GM12878 (cell line): ENCODE measurements around the gene KRT6C. TPM values are rescaled to one million over a fixed set of nuclear protein-coding genes. Genes with fewer than 3 reads are reported as not detected.

ENCODE experiments used
- ATAC-seq: fragments of 200-7000 bp; cut with Tn5 transposase; 3 replicates; pipeline ENCODE4 v1.9.1; 2020; ENCODE audit warnings: mild to moderate bottlenecking, moderate library complexity
- BruUV-seq: library from RNA; stranded (reverse); fragments of 400-500 nt; replicated peaks from 2 replicates; lab custom pipeline; 2021; lab: Mats Ljungman, UMichigan
- CTCF ChIA-PET: fragments of 300-600 bp; sonication (Branson Sonifier 250); formaldehyde crosslinking; extraction: SDS; loops from one replicate; lab custom pipeline; 2021; ENCODE audit warnings: inconsistent platforms; lab: Yijun Ruan, JAX
- POLR2A ChIA-PET: fragments of 350-600 bp; formaldehyde crosslinking; extraction: SDS; loops from one replicate; lab custom pipeline; 2021; ENCODE audit warnings: inconsistent platforms; lab: Charles Lee
- RAD21 ChIA-PET: fragments of 300-600 bp; sonication (Branson Sonifier 250); formaldehyde crosslinking; loops from one replicate; lab custom pipeline; 2023; ENCODE audit warnings: antibody characterized with exemption; ENCODE audit not compliant: unreplicated experiment; lab: Charles Lee
- SMC1A ChIA-PET: fragments of 300-600 bp; sonication (Branson Sonifier 250); formaldehyde crosslinking; loops from one replicate; lab custom pipeline; 2023; ENCODE audit not compliant: unreplicated experiment, uncharacterized antibody; lab: Charles Lee
- DNase-seq: peaks from one replicate; pipeline ENCODE4 v3.0.0-alpha.2; 2011; ENCODE audit warnings: low read depth, low spot score
- FAIRE-seq: peaks from 3 replicates; lab custom pipeline; 2011; peaks lifted over from hg19 to GRCh38; lab: Jason Lieb, UNC
- H2AFZ ChIP-seq: 2 replicates; pipeline ENCODE4 v1.6.0; 2011; ENCODE audit warnings: low read depth, low read length, control low read depth; ENCODE audit not compliant: control insufficient read depth
- H3K27ac ChIP-seq: 2 replicates; pipeline ENCODE4 v1.5.1; 2011; ENCODE audit warnings: control low read depth; ENCODE audit not compliant: control insufficient read depth, insufficient read depth
- H3K27me3 ChIP-seq, 2 experiments: replicated peaks in 1 of 2; 2 replicates each; pipeline versions ENCODE4 v1.6.0 to v1.6.1; 2011; ENCODE audit warnings: low read length in 1 of 2; ENCODE audit not compliant: control insufficient read depth in 2 of 2, insufficient read depth in 2 of 2
- H3K36me3 ChIP-seq, 2 experiments: 2 replicates each; pipeline ENCODE4 v1.5.1; 2011; ENCODE audit warnings: low read length in 1 of 2; ENCODE audit not compliant: control insufficient read depth in 2 of 2, insufficient read depth in 2 of 2
- H3K4me1 ChIP-seq: 2 replicates; pipeline ENCODE4 v1.6.1; 2011; ENCODE audit warnings: mild to moderate bottlenecking, low read length, moderate library complexity, mixed read lengths; ENCODE audit not compliant: control insufficient read depth, insufficient read depth
- H3K4me2 ChIP-seq: 2 replicates; pipeline ENCODE4 v1.6.0; 2011; ENCODE audit warnings: control low read depth; ENCODE audit not compliant: control insufficient read depth, insufficient read depth
- H3K4me3 ChIP-seq: fragments of 200-600 bp; sonication (generic); 2 replicates; pipeline ENCODE4 v1.5.1; 2016
- H3K79me2 ChIP-seq: 2 replicates; pipeline ENCODE4 v1.6.0; 2011; ENCODE audit warnings: low read length; ENCODE audit not compliant: control insufficient read depth, insufficient read depth
- H3K9ac ChIP-seq: 2 replicates; pipeline ENCODE4 v1.8.0; 2011; ENCODE audit warnings: low read length, control low read depth, mixed read lengths; ENCODE audit not compliant: control insufficient read depth, insufficient read depth
- H3K9me3 ChIP-seq: replicated peaks from 3 replicates; pipeline ENCODE4 v1.5.1; 2011; ENCODE audit warnings: mild to moderate bottlenecking, low read length; ENCODE audit not compliant: control insufficient read depth, insufficient read depth
- H4K20me1 ChIP-seq: 2 replicates; pipeline ENCODE4 v1.6.0; 2011; ENCODE audit not compliant: control insufficient read depth, insufficient read depth
- BCL11A ChIP-seq: IDR thresholded peaks from 2 replicates; pipeline ENCODE4 v1.6.1; 2011; ENCODE audit warnings: low read depth, low read length
- CHD2 ChIP-seq: IDR thresholded peaks from 2 replicates; pipeline ENCODE4 v1.6.1; 2011; ENCODE audit warnings: low read depth, low read length, improper control_type of control experiment, borderline replicate concordance
- EGR1 ChIP-seq, 2 experiments: IDR thresholded peaks; 1 replicate in 1 of 2; 2 replicates in 1 of 2; pipeline ENCODE4 v1.6.1; 2011 to 2012; ENCODE audit warnings: low read depth in 2 of 2, low read length in 2 of 2, borderline replicate concordance in 1 of 2, mild to moderate bottlenecking in 1 of 2, moderate library complexity in 1 of 2
- EP300 ChIP-seq, 2 experiments: fragments of 150-350 bp in 1 of 2; IDR thresholded peaks; 2 replicates each; pipeline ENCODE4 v1.6.1; 2011 to 2012; ENCODE audit warnings: low read depth in 2 of 2, low read length in 2 of 2, borderline replicate concordance in 1 of 2, improper control_type of control experiment in 1 of 2, inconsistent platforms in 1 of 2; ENCODE audit not compliant: control insufficient read depth in 1 of 2
- ESRRA ChIP-seq: IDR thresholded peaks from 2 replicates; pipeline ENCODE4 v1.6.1; 2012; ENCODE audit warnings: mild to moderate bottlenecking, low read length, improper control_type of control experiment
- FOXM1 ChIP-seq: IDR thresholded peaks from 2 replicates; pipeline ENCODE4 v1.6.1; 2012; ENCODE audit warnings: low read depth, mild to moderate bottlenecking, inconsistent platforms, low read length, moderate library complexity
- HCFC1 ChIP-seq: fragments of 150-350 bp; IDR thresholded peaks from 2 replicates; pipeline ENCODE4 v1.6.1; 2014; ENCODE audit warnings: low read length
- SIN3A ChIP-seq: IDR thresholded peaks from 2 replicates; pipeline ENCODE4 v1.6.1; 2012; ENCODE audit warnings: low read depth, low read length, improper control_type of control experiment
- SREBF1 ChIP-seq: IDR thresholded peaks from 2 replicates; pipeline ENCODE4 v1.6.1; 2012; ENCODE audit warnings: mild to moderate bottlenecking, low read length
- ZNF217 ChIP-seq: fragments of 450-650 bp; IDR thresholded peaks from 2 replicates; pipeline ENCODE4 v1.6.1; 2017; ENCODE audit warnings: antibody characterized with exemption, mild to moderate bottlenecking
- WGBS: methylation state at CpG from one replicate; pipeline ENCODE4 v1.1.6; 2016; ENCODE audit warnings: low lambda C conversion rate; ENCODE audit not compliant: insufficient replicate concordance, insufficient coverage; ENCODE audit errors: missing lambda C conversion rate; 5-methylcytosine and 5-hydroxymethylcytosine counted together
- in situ Hi-C: fragments of 300-500 bp; cut with MboI; formaldehyde crosslinking; loops from 9 replicates; pipeline ENCODE4 v1.14.3; 2018; ENCODE audit warnings: mixed read lengths
- intact Hi-C: fragments of 100-400 bp; cut with micrococcal nuclease; formaldehyde crosslinking; loops from one replicate; pipeline ENCODE4 v1.14.2; 2022; ENCODE audit not compliant: unreplicated experiment
- polyA plus RNA-seq, 11 experiments: library from polyadenylated mRNA; depleted of rRNA in 4 of 11; unstranded in 6 of 11; stranded (reverse) in 5 of 11; fragments of >200 nt; fragmentation: Nextera tagmentation in 4 of 11; fragmentation: Illumina TruSeq in 1 of 11; extraction: Ambion mirVana in 4 of 11; extraction: Trizol in 1 of 11; gene quantifications; 1 replicate in 1 of 11; 2 replicates in 10 of 11; pipeline versions ENCODE4 v1.2.1 to v1.2.3, GENCODE V29; 2011 to 2016; ENCODE audit warnings: inconsistent platforms in 2 of 11, missing spikeins in 2 of 11, low read depth in 1 of 11
- total RNA-seq, 4 experiments: library from RNA; depleted of rRNA in 3 of 4; stranded (reverse); fragments of >200 nt in 3 of 4; fragmentation: Illumina TruSeq in 1 of 4; extraction: Trizol in 1 of 4; gene quantifications; 2 replicates each; pipeline versions ENCODE4 v1.2.1 to v1.2.3, GENCODE V29; 2013 to 2021
- TF ChIP-seq, protein P1 (sequence below): fragments of 450-650 bp; IDR thresholded peaks from 2 replicates; pipeline ENCODE4 v1.6.1; 2014; ENCODE audit warnings: mild to moderate bottlenecking
- TF ChIP-seq, protein P2 (sequence below): fragments of 450-650 bp; formaldehyde crosslinking; IDR thresholded peaks from 2 replicates; pipeline ENCODE4 v1.4.0; 2022; ENCODE audit warnings: mild to moderate bottlenecking, moderate library complexity
- TF ChIP-seq, protein P3 (sequence below): fragments of 150-350 bp; IDR thresholded peaks from 2 replicates; pipeline ENCODE4 v1.6.1; 2014; ENCODE audit warnings: mild to moderate bottlenecking, low read depth, low read length
- TF ChIP-seq, protein P4 (sequence below): fragments of 450-650 bp; IDR thresholded peaks from 2 replicates; pipeline ENCODE4 v1.6.1; 2016; ENCODE audit warnings: mild to moderate bottlenecking
- TF ChIP-seq, protein P5 (sequence below): fragments of 450-650 bp; IDR thresholded peaks from 2 replicates; pipeline ENCODE4 v1.6.1; 2016; ENCODE audit warnings: mild to moderate bottlenecking

Gene KRT6C
- total and polyA plus RNA-seq, 10 of the 15 experiments (the other 5 are each of a cell fraction or from before 2014, with no cell fraction given), result not detected

DNA sequence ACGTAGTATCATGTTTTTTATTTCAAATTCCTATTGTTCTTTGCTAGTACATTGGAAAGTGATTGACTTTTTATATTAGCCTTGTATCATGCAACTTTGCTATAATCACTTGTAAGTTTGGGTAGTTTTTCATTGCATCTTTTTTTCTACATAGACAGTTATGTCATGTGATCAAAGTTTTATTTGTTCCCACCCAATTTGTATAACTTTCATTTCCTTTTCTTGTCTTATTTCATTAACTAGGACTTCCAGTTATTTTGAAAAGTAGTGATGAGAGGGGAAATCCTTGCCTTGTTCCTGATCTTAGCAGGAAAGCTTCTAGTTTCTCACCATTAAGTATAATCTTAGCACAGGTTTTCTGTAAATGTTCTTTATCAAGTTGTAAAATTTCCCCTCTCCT, 29.3 kb upstream of the KRT6C start:
- CTCF ChIA-PET, result interaction anchor here (1.1 kb wide), 1 partner anchor 141 kb away, joined by 3 read pairs; no protein-coding TSS in a partner anchor
- DNase-seq, result no peak
- Histone ChIP-seq H3K36me3 (no peaks in the 10 kb centered on the region), H3K9me3 (no peaks in the 10 kb centered on the region), H3K9ac (no peak overlapping the region), H3K4me2 (no peak overlapping the region), H3K27ac (no peak overlapping the region), H4K20me1 (no peaks in the 10 kb centered on the region), H3K4me3 (no peak overlapping the region), H2AFZ (no peak overlapping the region), H3K79me2 (no peaks in the 10 kb centered on the region), H3K27me3 (peaks cover 0 to 4% of the 10 kb centered on the region in 2 experiments; a peak in 2 of 4 replicates), H3K4me1 (no peaks in the 10 kb centered on the region)
- in situ Hi-C loops (no loop called here), intact Hi-C loops (loop anchor here (10.0 kb wide), 1 partner anchor 128 kb away; no protein-coding TSS in a partner anchor)
- POLR2A ChIA-PET, result interaction anchor here (0.7 kb wide), 1 partner anchor 9 kb away, joined by 3 read pairs; no protein-coding TSS in a partner anchor
- RAD21 ChIA-PET, result no interaction called here
- FAIRE-seq, result no peak
- SMC1A ChIA-PET, result interaction anchor here (1.1 kb wide), 1 partner anchor 9 kb away, joined by 3 read pairs; no protein-coding TSS in a partner anchor
- 0% methylated on average over 1 of the region's 1 CpG for WGBS
- BruUV-seq, result no TSS peak
- no peak for ATAC-seq
- TF ChIP-seq, protein P1, sequence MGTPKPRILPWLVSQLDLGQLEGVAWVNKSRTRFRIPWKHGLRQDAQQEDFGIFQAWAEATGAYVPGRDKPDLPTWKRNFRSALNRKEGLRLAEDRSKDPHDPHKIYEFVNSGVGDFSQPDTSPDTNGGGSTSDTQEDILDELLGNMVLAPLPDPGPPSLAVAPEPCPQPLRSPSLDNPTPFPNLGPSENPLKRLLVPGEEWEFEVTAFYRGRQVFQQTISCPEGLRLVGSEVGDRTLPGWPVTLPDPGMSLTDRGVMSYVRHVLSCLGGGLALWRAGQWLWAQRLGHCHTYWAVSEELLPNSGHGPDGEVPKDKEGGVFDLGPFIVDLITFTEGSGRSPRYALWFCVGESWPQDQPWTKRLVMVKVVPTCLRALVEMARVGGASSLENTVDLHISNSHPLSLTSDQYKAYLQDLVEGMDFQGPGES, result no peak
- TF ChIP-seq ZNF217, result no peak
- no peak for TF ChIP-seq FOXM1
- no peak for TF ChIP-seq SIN3A
- TF ChIP-seq ESRRA, result no peak
- TF ChIP-seq, protein P2, sequence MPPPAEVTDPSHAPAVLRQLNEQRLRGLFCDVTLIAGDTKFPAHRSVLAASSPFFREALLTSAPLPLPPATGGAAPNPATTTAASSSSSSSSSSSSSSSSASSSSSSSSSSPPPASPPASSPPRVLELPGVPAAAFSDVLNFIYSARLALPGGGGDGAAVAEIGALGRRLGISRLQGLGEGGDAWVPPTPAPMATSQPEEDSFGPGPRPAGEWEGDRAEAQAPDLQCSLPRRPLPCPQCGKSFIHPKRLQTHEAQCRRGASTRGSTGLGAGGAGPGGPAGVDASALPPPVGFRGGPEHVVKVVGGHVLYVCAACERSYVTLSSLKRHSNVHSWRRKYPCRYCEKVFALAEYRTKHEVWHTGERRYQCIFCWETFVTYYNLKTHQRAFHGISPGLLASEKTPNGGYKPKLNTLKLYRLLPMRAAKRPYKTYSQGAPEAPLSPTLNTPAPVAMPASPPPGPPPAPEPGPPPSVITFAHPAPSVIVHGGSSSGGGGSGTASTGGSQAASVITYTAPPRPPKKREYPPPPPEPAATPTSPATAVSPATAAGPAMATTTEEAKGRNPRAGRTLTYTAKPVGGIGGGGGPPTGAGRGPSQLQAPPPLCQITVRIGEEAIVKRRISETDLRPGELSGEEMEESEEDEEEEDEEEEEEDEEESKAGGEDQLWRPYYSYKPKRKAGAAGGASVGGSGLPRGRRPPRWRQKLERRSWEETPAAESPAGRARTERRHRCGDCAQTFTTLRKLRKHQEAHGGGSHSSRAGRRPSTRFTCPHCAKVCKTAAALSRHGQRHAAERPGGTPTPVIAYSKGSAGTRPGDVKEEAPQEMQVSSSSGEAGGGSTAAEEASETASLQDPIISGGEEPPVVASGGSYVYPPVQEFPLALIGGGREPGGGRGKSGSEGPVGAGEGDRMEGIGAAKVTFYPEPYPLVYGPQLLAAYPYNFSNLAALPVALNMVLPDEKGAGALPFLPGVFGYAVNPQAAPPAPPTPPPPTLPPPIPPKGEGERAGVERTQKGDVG (CRISPR knock-in tag), result no peak
- no peak for TF ChIP-seq CHD2
- TF ChIP-seq, protein P3, sequence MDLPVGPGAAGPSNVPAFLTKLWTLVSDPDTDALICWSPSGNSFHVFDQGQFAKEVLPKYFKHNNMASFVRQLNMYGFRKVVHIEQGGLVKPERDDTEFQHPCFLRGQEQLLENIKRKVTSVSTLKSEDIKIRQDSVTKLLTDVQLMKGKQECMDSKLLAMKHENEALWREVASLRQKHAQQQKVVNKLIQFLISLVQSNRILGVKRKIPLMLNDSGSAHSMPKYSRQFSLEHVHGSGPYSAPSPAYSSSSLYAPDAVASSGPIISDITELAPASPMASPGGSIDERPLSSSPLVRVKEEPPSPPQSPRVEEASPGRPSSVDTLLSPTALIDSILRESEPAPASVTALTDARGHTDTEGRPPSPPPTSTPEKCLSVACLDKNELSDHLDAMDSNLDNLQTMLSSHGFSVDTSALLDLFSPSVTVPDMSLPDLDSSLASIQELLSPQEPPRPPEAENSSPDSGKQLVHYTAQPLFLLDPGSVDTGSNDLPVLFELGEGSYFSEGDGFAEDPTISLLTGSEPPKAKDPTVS, result no peak
- no peak for TF ChIP-seq HCFC1
- TF ChIP-seq, protein P4, sequence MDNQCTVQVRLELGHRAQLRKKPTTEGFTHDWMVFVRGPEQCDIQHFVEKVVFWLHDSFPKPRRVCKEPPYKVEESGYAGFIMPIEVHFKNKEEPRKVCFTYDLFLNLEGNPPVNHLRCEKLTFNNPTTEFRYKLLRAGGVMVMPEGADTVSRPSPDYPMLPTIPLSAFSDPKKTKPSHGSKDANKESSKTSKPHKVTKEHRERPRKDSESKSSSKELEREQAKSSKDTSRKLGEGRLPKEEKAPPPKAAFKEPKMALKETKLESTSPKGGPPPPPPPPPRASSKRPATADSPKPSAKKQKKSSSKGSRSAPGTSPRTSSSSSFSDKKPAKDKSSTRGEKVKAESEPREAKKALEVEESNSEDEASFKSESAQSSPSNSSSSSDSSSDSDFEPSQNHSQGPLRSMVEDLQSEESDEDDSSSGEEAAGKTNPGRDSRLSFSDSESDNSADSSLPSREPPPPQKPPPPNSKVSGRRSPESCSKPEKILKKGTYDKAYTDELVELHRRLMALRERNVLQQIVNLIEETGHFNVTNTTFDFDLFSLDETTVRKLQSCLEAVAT, result no peak
- no peak for TF ChIP-seq EP300 (IDR thresholded peaks at IDR 0.05; ENCODE audit: borderline replicate concordance in 1 of 2, control insufficient read depth in 1 of 2, low read depth in 2 of 2, low read length in 2 of 2)
- TF ChIP-seq BCL11A, result no peak
- no peak for TF ChIP-seq EGR1 (IDR thresholded peaks at IDR 0.05; ENCODE audit: borderline replicate concordance in 1 of 2, low read depth in 2 of 2, low read length in 2 of 2)
- TF ChIP-seq, protein P5, sequence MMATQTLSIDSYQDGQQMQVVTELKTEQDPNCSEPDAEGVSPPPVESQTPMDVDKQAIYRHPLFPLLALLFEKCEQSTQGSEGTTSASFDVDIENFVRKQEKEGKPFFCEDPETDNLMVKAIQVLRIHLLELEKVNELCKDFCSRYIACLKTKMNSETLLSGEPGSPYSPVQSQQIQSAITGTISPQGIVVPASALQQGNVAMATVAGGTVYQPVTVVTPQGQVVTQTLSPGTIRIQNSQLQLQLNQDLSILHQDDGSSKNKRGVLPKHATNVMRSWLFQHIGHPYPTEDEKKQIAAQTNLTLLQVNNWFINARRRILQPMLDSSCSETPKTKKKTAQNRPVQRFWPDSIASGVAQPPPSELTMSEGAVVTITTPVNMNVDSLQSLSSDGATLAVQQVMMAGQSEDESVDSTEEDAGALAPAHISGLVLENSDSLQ, result no peak
- TF ChIP-seq SREBF1, result no peak
